ENCODE data around the gene PCNX1. TPM values are rescaled to one million over a fixed set of nuclear protein-coding genes. Genes with fewer than 3 reads are reported as not detected.

The PCNX1 gene
- total and polyA plus RNA-seq, 2 of the 4 experiments (the other 2 are of a cell fraction): 15.0 to 43.7 TPM

- H2BK15ac ChIP-seq (ENCODE audit: low read depth, low read length): no peak overlapping the region
- WGBS, 2 experiments (ENCODE audit: extremely low coverage in 2 of 2, insufficient read length in 1 of 2): no CpG with 5 or more reads among the region's 1 CpG
- H3K18ac ChIP-seq (ENCODE audit: low read depth, low read length): peak overlapping the region; percentile 5; the same call in 1 of the 2 replicates
- no peaks in the 10 kb centered on the region for H3K9me3 ChIP-seq (ENCODE audit: control insufficient read depth, insufficient read depth, low read length)
- H3K4me3 ChIP-seq (ENCODE audit: insufficient read depth, low read depth, low read length): no peak overlapping the region
- H3K4me1 ChIP-seq (ENCODE audit: control insufficient read depth, insufficient read depth, low read length): peaks cover 11% of the 10 kb centered on the region
- no peak overlapping the region for H2BK20ac ChIP-seq (ENCODE audit: low read depth, low read length)
- no peak for TF ChIP-seq MXI1 (IDR thresholded peaks at IDR 0.05; ENCODE audit: borderline replicate concordance, low read depth, low read length)
- TF ChIP-seq FOS (IDR thresholded peaks at IDR 0.05; ENCODE audit: low read depth, low read length): no peak
- TF ChIP-seq POLR2A (IDR thresholded peaks at IDR 0.05; ENCODE audit: low read depth, low read length): no peak
- TF ChIP-seq SMC3 (IDR thresholded peaks at IDR 0.05; ENCODE audit: low read depth, low read length): no peak
- TF ChIP-seq BHLHE40 (IDR thresholded peaks at IDR 0.05; ENCODE audit: low read depth, low read length): no peak
- TF ChIP-seq RAD21 (IDR thresholded peaks at IDR 0.05; ENCODE audit: low read length): no peak
- no peak for TF ChIP-seq NFE2L2 (IDR thresholded peaks at IDR 0.05; ENCODE audit: low read depth, low read length)
- no peak for TF ChIP-seq CHD1 (IDR thresholded peaks at IDR 0.05; ENCODE audit: low read depth, low read length)
- no peak for TF ChIP-seq MAZ (IDR thresholded peaks at IDR 0.05; ENCODE audit: borderline replicate concordance, low read depth, low read length)
- TF ChIP-seq USF2 (IDR thresholded peaks at IDR 0.05; ENCODE audit: low read depth, low read length): no peak
- TF ChIP-seq RCOR1 (IDR thresholded peaks at IDR 0.05; ENCODE audit: insufficient replicate concordance, low read length): no peak
- TF ChIP-seq MAFK (IDR thresholded peaks at IDR 0.05; ENCODE audit: low read depth, low read length): no peak
- no peak for TF ChIP-seq ELK1 (IDR thresholded peaks at IDR 0.05; ENCODE audit: borderline replicate concordance, low read depth, low read length)
- TF ChIP-seq RFX5 (IDR thresholded peaks at IDR 0.05; ENCODE audit: low read depth, low read length): no peak
- no peak overlapping the region for H3K56ac ChIP-seq (ENCODE audit: extremely low read depth, insufficient read depth, low read length)
- peak overlapping the region; percentile 8 for H2BK5ac ChIP-seq (ENCODE audit: low read depth, low read length, poor library complexity, severe bottlenecking)
- H3K27me3 ChIP-seq (ENCODE audit: control insufficient read depth, insufficient read depth, low read length): no peaks in the 10 kb centered on the region
- peaks cover 8% of the 10 kb centered on the region; the same call in 1 of the 2 replicates for H3K9me1 ChIP-seq (ENCODE audit: insufficient read depth, low read length)
- H4K5ac ChIP-seq (ENCODE audit: low read depth, low read length): peak overlapping the region; percentile 43; the same call in 1 of the 2 replicates
- H2AK9ac ChIP-seq (replicated peaks; ENCODE audit: low read depth, low read length, poor library complexity): no peak overlapping the region
- no peak overlapping the region for H3K14ac ChIP-seq (replicated peaks; ENCODE audit: low read depth, low read length)
- no peak overlapping the region for H4K91ac ChIP-seq (ENCODE audit: insufficient read depth, low read depth, low read length)
- no peak overlapping the region for H3K4ac ChIP-seq (ENCODE audit: low read depth, low read length)
- ChIA-PET CTCF (interaction anchor here (1.4 kb wide), 1 partner anchor 14 kb away, joined by 6 read pairs; the partner anchor contains the start of gene PCNX1), POLR2A (ENCODE audit: unreplicated experiment) (no interaction called here)
- no peak overlapping the region for H4K8ac ChIP-seq (ENCODE audit: low read depth in 2 of 2, low read length in 2 of 2)
- no peak overlapping the region for H3K9ac ChIP-seq (ENCODE audit: low read depth, low read length)
- H3K36me3 ChIP-seq (ENCODE audit: control insufficient read depth, insufficient read depth, low read length): no peaks in the 10 kb centered on the region
- BruUV-seq (replicated peaks): no TSS peak
- peaks cover 82% of the 10 kb centered on the region for H4K20me1 ChIP-seq (ENCODE audit: insufficient read depth, low read length)
- dilution Hi-C loops (cut with HindIII; ENCODE audit: low sequenced_read_pairs, unreplicated experiment) (no loop called here), intact Hi-C loops (cut with micrococcal nuclease) (no loop called here), in situ Hi-C loops (cut with MboI; ENCODE audit: low sequenced_read_pairs) (no loop called here)
- H3K27ac ChIP-seq (ENCODE audit: insufficient read depth, low read length): no peak overlapping the region
- peak; percentile 64 for ATAC-seq (ENCODE audit: low read depth)
- H3K79me1 ChIP-seq (ENCODE audit: low read depth in 1 of 2, low read length in 2 of 2): peaks cover 8 to 72% of the 10 kb centered on the region in 2 experiments; a peak in 3 of 4 replicates
- no peak overlapping the region for H2BK120ac ChIP-seq (ENCODE audit: low read depth, low read length)
- DNase-seq: no peak
- no peak overlapping the region for H2AK5ac ChIP-seq (ENCODE audit: low read depth, low read length)
- H3K23ac ChIP-seq (ENCODE audit: low read depth, low read length): no peak overlapping the region
- no peak overlapping the region for H2AFZ ChIP-seq (replicated peaks; ENCODE audit: low read length, poor library complexity)
- peak overlapping the region; percentile 47; the same call in 1 of the 2 replicates for H3K4me2 ChIP-seq (ENCODE audit: low read depth, low read length)
Measured at GRCh38 chr14:70920608-70921007, 13.3 kb downstream of the PCNX1 start.
